Fibroblast of lung (primary cell): ENCODE results near the gene DCP1B.

Experiments used
- EZH2 ChIP-seq: IDR thresholded peaks from 2 replicates; pipeline ENCODE4 v1.5.1; 2012; ENCODE audit warnings: low read length, control low read depth, mild to moderate bottlenecking; ENCODE audit errors: missing control alignments
- TF ChIP-seq, protein P1 (sequence below), 2 donors: IDR thresholded peaks in 1 of 2; conservative IDR thresholded peaks in 1 of 2; 1 replicate in 1 of 2; 2 replicates in 1 of 2; pipeline ENCODE4 v1.5.1; 2011 to 2012; ENCODE audit warnings: low read length in 2 of 2, control low read depth in 1 of 2, inconsistent platforms in 1 of 2, low read depth in 1 of 2, mild to moderate bottlenecking in 1 of 2

DNA sequence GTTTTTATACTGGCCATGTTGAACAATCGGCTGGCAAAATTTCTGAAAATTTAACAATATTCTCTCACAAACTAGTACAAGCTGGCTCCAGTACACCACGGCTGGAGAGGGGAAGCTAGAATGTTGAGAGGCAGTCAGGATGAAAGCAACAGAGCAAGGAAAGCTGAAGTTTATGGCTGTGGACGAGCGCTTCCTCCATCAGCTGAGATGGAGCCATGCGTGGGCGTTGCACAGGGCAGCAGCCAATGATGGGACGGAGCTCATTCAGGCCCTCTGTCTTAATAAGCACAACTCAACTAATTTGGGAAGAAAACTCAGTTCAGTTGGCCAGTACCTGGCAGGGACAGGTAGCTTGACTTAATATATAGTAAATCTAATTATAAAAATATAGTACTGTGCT, 14.1 kb upstream of the DCP1B start:
- TF ChIP-seq EZH2: no peak
- TF ChIP-seq, protein P1, sequence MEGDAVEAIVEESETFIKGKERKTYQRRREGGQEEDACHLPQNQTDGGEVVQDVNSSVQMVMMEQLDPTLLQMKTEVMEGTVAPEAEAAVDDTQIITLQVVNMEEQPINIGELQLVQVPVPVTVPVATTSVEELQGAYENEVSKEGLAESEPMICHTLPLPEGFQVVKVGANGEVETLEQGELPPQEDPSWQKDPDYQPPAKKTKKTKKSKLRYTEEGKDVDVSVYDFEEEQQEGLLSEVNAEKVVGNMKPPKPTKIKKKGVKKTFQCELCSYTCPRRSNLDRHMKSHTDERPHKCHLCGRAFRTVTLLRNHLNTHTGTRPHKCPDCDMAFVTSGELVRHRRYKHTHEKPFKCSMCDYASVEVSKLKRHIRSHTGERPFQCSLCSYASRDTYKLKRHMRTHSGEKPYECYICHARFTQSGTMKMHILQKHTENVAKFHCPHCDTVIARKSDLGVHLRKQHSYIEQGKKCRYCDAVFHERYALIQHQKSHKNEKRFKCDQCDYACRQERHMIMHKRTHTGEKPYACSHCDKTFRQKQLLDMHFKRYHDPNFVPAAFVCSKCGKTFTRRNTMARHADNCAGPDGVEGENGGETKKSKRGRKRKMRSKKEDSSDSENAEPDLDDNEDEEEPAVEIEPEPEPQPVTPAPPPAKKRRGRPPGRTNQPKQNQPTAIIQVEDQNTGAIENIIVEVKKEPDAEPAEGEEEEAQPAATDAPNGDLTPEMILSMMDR (conservative IDR thresholded peaks at IDR 0.05 in 1 of 2, IDR thresholded peaks at IDR 0.05 in 1 of 2; ENCODE audit: low read depth in 1 of 2, low read length in 2 of 2): no peak
